NCI-H2081 treated with DMSO at 0.1 percent for 48 hours (cell line): Measurements from ENCODE around the gene EPHB1.
"Not testable (repeated sequence)": the region's sequence is repeated elsewhere in the genome, so short reads cannot be mapped to it uniquely, and the experiment has no call there.

Experiments
- DNase-seq: peaks from one replicate; lab custom pipeline; 2025; lab: John Stamatoyannopoulos, UW

Gene EPHB1

GRCh38 chr3:134777341-134777740, 17.7 kb upstream of the EPHB1 start:
- no peak for DNase-seq

GRCh38 chr3:134788283-134788682, 6.8 kb upstream of the EPHB1 start:
- not testable (repeated sequence) for DNase-seq

GRCh38 chr3:134790065-134790464, 5.0 kb upstream of the EPHB1 start:
- DNase-seq: no peak

GRCh38 chr3:134791992-134792391, 3.1 kb upstream of the EPHB1 start:
- no peak for DNase-seq

GRCh38 chr3:134792700-134793099, 2.4 kb upstream of the EPHB1 start:
- no peak for DNase-seq

GRCh38 chr3:134793562-134793961, 1.5 kb upstream of the EPHB1 start:
- DNase-seq: no peak

GRCh38 chr3:134794323-134794722, 737 bp upstream of the EPHB1 start:
- DNase-seq: no peak

- DNase-seq: no peak
These were observed 753 bp downstream of the EPHB1 start for GRCh38 chr3:134795746-134796280.

GRCh38 chr3:134796281-134797056, 1.4 kb downstream of the EPHB1 start:
- no peak for DNase-seq

- no peak for DNase-seq
These were observed 2.1 kb downstream of the EPHB1 start for GRCh38 chr3:134797057-134797740.

GRCh38 chr3:134797741-134798451, 2.8 kb downstream of the EPHB1 start:
- no peak for DNase-seq

- no peak for DNase-seq
These were observed 3.7 kb downstream of the EPHB1 start for GRCh38 chr3:134798681-134799311.

- no peak for DNase-seq
These were observed 4.3 kb downstream of the EPHB1 start for GRCh38 chr3:134799393-134799792.

GRCh38 chr3:134801204-134801958, 6.3 kb downstream of the EPHB1 start:
- DNase-seq: no peak

GRCh38 chr3:134802428-134803050, 7.5 kb downstream of the EPHB1 start:
- DNase-seq: no peak

- no peak for DNase-seq
These were observed 8.0 kb downstream of the EPHB1 start for GRCh38 chr3:134803051-134803505.

- no peak for DNase-seq
These were observed 8.6 kb downstream of the EPHB1 start for GRCh38 chr3:134803652-134804051.

- DNase-seq: no peak
These were observed 9.7 kb downstream of the EPHB1 start for GRCh38 chr3:134804508-134805480.

- DNase-seq: no peak
These were observed 12.1 kb downstream of the EPHB1 start for GRCh38 chr3:134807189-134807588.

GRCh38 chr3:134808835-134809234, 13.8 kb downstream of the EPHB1 start:
- no peak for DNase-seq
